ENCODE data around the gene GTPBP10. TPM values are rescaled to one million over a fixed set of nuclear protein-coding genes. Genes with fewer than 3 reads are reported as not detected.
A peak's percentile ranks its signal among the peaks of the same experiment; 100 is the strongest.

GTPBP10 gene
- total and polyA plus RNA-seq, 9 of the 15 experiments (the other 6 are each of a cell fraction or from before 2014, with no cell fraction given), result 34.6 to 89.8 (median 76.4) TPM

- peak; percentile 91 for TF ChIP-seq GABPA (tag; conservative IDR thresholded peaks at IDR 0.05; ENCODE audit: low read depth)
- TF ChIP-seq NCOA1 (IDR thresholded peaks at IDR 0.05; ENCODE audit: low read depth), result peak; percentile 53; the same call in 1 of the 2 replicates
- no peak for TF ChIP-seq PCBP1 (IDR thresholded peaks at IDR 0.05; ENCODE audit: low read depth, low read length, poor library complexity, severe bottlenecking)
- no peak for TF ChIP-seq HOMEZ (CRISPR knock-in tag; IDR thresholded peaks at IDR 0.05)
- TF ChIP-seq RBM25 (IDR thresholded peaks at IDR 0.05; ENCODE audit: low read depth, low read length, severe bottlenecking), result no peak
- no peak for TF ChIP-seq YBX1 (IDR thresholded peaks at IDR 0.05)
- no peak for TF ChIP-seq ATF4 (CRISPR knock-in tag; IDR thresholded peaks at IDR 0.05)
- no peak for TF ChIP-seq RAD21 (CRISPR knock-in tag; conservative IDR thresholded peaks at IDR 0.05 in 1 of 2, IDR thresholded peaks at IDR 0.05 in 1 of 2)
- TF ChIP-seq MNT (conservative IDR thresholded peaks at IDR 0.05), result peak; percentile 58 to 77; a peak in 3 of 4 replicates
- no peak for TF ChIP-seq ZC3H8 (IDR thresholded peaks at IDR 0.05)
- TF ChIP-seq SIN3A (IDR thresholded peaks at IDR 0.05; ENCODE audit: borderline replicate concordance in 2 of 2, control insufficient read depth in 1 of 2, low read depth in 2 of 2, low read length in 2 of 2), result peak; percentile 59 to 94; a peak in 3 of 4 replicates
- no peak for TF ChIP-seq ZNF655 (CRISPR knock-in tag; IDR thresholded peaks at IDR 0.05)
- no peak for TF ChIP-seq NCOA4 (IDR thresholded peaks at IDR 0.05; ENCODE audit: partially characterized antibody)
- peak; percentile 54; the same call in 1 of the 2 replicates for TF ChIP-seq EP300 (IDR thresholded peaks at IDR 0.05; ENCODE audit: low read length)
- no peak for TF ChIP-seq ZBTB33 (CRISPR knock-in tag; IDR thresholded peaks at IDR 0.05)
- TF ChIP-seq TEAD4 (IDR thresholded peaks at IDR 0.05; ENCODE audit: low read length), result peak; percentile 52; the same call in 1 of the 2 replicates
- TF ChIP-seq TEAD4 (CRISPR knock-in tag; IDR thresholded peaks at IDR 0.05; ENCODE audit: borderline replicate concordance), result no peak
- no peak for TF ChIP-seq ZNF696 (CRISPR knock-in tag; conservative IDR thresholded peaks at IDR 0.05)
- no peak for TF ChIP-seq IFI16 (CRISPR knock-in tag; IDR thresholded peaks at IDR 0.05)
Observed at GRCh38 chr7:90403174-90404113, 56.9 kb downstream of the GTPBP10 start, which contains the start of gene CLDN12 (continued).
